KMS-11 (cell line): Measurements from ENCODE around the gene LRRC49.

Experiments used
- H2AFZ ChIP-seq: fragments of 200-600 bp; sonication (generic); 2 replicates; pipeline ENCODE4 v1.6.1; 2016; ENCODE audit warnings: antibody characterized with exemption, mixed run types, low read depth
- H3K27ac ChIP-seq: fragments of 200-600 bp; sonication (generic); 2 replicates; pipeline ENCODE4 v1.6.1; 2016; ENCODE audit warnings: mild to moderate bottlenecking, mixed run types
- H3K27me3 ChIP-seq: fragments of 200-600 bp; sonication (generic); 2 replicates; pipeline ENCODE4 v1.6.1; 2017; ENCODE audit warnings: mild to moderate bottlenecking, low read depth, mixed run types, moderate library complexity; ENCODE audit not compliant: insufficient read depth
- H3K36me3 ChIP-seq: fragments of 200-600 bp; sonication (generic); 2 replicates; pipeline ENCODE4 v1.6.1; 2017; ENCODE audit warnings: mild to moderate bottlenecking, mixed run types; ENCODE audit not compliant: insufficient read depth
- H3K4me1 ChIP-seq: fragments of 200-600 bp; sonication (generic); 2 replicates; pipeline ENCODE4 v1.6.1; 2016; ENCODE audit warnings: mild to moderate bottlenecking, low read depth, mixed run types; ENCODE audit not compliant: poor library complexity, severe bottlenecking
- H3K4me2 ChIP-seq: fragments of 200-600 bp; sonication (generic); 2 replicates; pipeline ENCODE4 v1.7.0; 2016; ENCODE audit warnings: mild to moderate bottlenecking, mixed run types
- H3K4me3 ChIP-seq: fragments of 200-600 bp; sonication (generic); IDR thresholded peaks from 2 replicates; pipeline ENCODE4 v1.6.1; 2017; ENCODE audit warnings: low read depth, low read length, mixed read lengths; ENCODE audit not compliant: insufficient read depth
- H3K79me2 ChIP-seq: fragments of 200-600 bp; sonication (generic); 2 replicates; pipeline ENCODE4 v1.6.1; 2016; ENCODE audit warnings: low read depth, mixed run types; ENCODE audit not compliant: insufficient read depth
- H3K9ac ChIP-seq: fragments of 200-600 bp; sonication (generic); 2 replicates; pipeline ENCODE4 v1.6.1; 2016; ENCODE audit warnings: mild to moderate bottlenecking, mixed run types
- H4K20me1 ChIP-seq: fragments of 200-600 bp; sonication (generic); 2 replicates; pipeline ENCODE4 v1.6.1; 2016; ENCODE audit warnings: mild to moderate bottlenecking, mixed run types; ENCODE audit not compliant: insufficient read depth
- CTCF ChIP-seq: fragments of 200-600 bp; sonication (generic); conservative IDR thresholded peaks from 2 replicates; pipeline ENCODE4 v1.6.1; 2017; ENCODE audit warnings: low read depth, mild to moderate bottlenecking, antibody characterized with exemption, low read length, moderate library complexity, mixed read lengths

Gene LRRC49

GRCh38 chr15:71082803-71083202, 190.2 kb downstream of the LRRC49 start:
- Histone ChIP-seq H3K4me1 (no peaks in the 10 kb centered on the region), H3K27me3 (no peaks in the 10 kb centered on the region), H2AFZ (no peak overlapping the region), H3K9ac (no peak overlapping the region), H3K36me3 (no peaks in the 10 kb centered on the region), H4K20me1 (no peaks in the 10 kb centered on the region), H3K4me2 (no peak overlapping the region), H3K4me3 (no peak overlapping the region), H3K27ac (no peak overlapping the region), H3K79me2 (no peaks in the 10 kb centered on the region)
- no peak for TF ChIP-seq CTCF

DNA sequence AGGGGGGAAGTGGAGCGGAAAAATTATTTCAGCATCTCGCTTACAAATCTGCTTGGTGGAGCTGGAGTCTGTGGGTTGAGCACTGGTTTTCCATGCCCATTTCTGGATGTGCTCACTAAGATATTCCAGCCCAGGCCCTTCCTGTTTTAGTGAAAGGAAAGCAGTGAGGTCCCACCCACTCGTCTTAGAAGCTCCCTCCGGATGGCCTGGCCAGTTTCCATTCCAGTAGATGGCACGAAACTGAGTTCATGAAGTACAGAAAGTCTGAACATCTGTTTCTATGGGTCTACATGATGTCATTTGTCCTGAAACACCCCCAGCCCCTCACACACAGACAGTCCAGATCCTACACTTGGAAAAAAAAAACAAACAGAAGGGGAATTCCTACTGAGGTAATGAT, 190.7 kb downstream of the LRRC49 start:
- no peaks in the 10 kb centered on the region for H3K27me3 ChIP-seq
- no peaks in the 10 kb centered on the region for H3K36me3 ChIP-seq
- no peak overlapping the region for H3K4me2 ChIP-seq

GRCh38 chr15:71084264-71084663, 191.6 kb downstream of the LRRC49 start:
- no peak overlapping the region for H2AFZ ChIP-seq
- H3K4me3 ChIP-seq, result no peak overlapping the region
- H3K4me1 ChIP-seq, result no peaks in the 10 kb centered on the region
- H3K4me2 ChIP-seq, result no peak overlapping the region
- no peaks in the 10 kb centered on the region for H3K79me2 ChIP-seq
- no peaks in the 10 kb centered on the region for H3K36me3 ChIP-seq
- H4K20me1 ChIP-seq, result no peaks in the 10 kb centered on the region
- H3K27me3 ChIP-seq, result no peaks in the 10 kb centered on the region
- H3K27ac ChIP-seq, result no peak overlapping the region
- no peak for TF ChIP-seq CTCF
- no peak overlapping the region for H3K9ac ChIP-seq

More for the DNA sequence above, 190.7 kb downstream of the LRRC49 start:
- no peak overlapping the region for H3K4me3 ChIP-seq
- H4K20me1 ChIP-seq, result no peaks in the 10 kb centered on the region
- H3K79me2 ChIP-seq, result no peaks in the 10 kb centered on the region
- no peak overlapping the region for H3K9ac ChIP-seq
- no peak overlapping the region for H3K27ac ChIP-seq
- TF ChIP-seq CTCF, result no peak
- no peaks in the 10 kb centered on the region for H3K4me1 ChIP-seq
- H2AFZ ChIP-seq, result no peak overlapping the region

GRCh38 chr15:71085809-71086208, 193.2 kb downstream of the LRRC49 start:
- Histone ChIP-seq H3K27ac (no peak overlapping the region), H4K20me1 (no peaks in the 10 kb centered on the region), H3K9ac (no peak overlapping the region), H2AFZ (no peak overlapping the region), H3K4me3 (no peak overlapping the region), H3K4me1 (no peaks in the 10 kb centered on the region), H3K79me2 (no peaks in the 10 kb centered on the region), H3K27me3 (no peaks in the 10 kb centered on the region), H3K36me3 (no peaks in the 10 kb centered on the region), H3K4me2 (no peak overlapping the region)
- no peak for TF ChIP-seq CTCF
